AG09309 (cell line): ENCODE results near the gene ELL.

Experiments used
- DNase-seq: peaks from one replicate; pipeline ENCODE4 v3.0.0-alpha.2; 2010; ENCODE audit warnings: low read depth
- H3K4me3 ChIP-seq: 2 replicates; pipeline ENCODE4 v1.5.1; 2011; ENCODE audit warnings: mild to moderate bottlenecking, low read depth, low read length, moderate library complexity; ENCODE audit not compliant: control insufficient read depth
- TF ChIP-seq, protein P1 (sequence below): IDR thresholded peaks from 2 replicates; pipeline ENCODE4 v1.5.1; 2011; ENCODE audit warnings: mild to moderate bottlenecking, low read depth, low read length, inconsistent platforms; ENCODE audit not compliant: insufficient read depth, control insufficient read depth; ENCODE audit errors: missing control alignments

ELL gene

DNA sequence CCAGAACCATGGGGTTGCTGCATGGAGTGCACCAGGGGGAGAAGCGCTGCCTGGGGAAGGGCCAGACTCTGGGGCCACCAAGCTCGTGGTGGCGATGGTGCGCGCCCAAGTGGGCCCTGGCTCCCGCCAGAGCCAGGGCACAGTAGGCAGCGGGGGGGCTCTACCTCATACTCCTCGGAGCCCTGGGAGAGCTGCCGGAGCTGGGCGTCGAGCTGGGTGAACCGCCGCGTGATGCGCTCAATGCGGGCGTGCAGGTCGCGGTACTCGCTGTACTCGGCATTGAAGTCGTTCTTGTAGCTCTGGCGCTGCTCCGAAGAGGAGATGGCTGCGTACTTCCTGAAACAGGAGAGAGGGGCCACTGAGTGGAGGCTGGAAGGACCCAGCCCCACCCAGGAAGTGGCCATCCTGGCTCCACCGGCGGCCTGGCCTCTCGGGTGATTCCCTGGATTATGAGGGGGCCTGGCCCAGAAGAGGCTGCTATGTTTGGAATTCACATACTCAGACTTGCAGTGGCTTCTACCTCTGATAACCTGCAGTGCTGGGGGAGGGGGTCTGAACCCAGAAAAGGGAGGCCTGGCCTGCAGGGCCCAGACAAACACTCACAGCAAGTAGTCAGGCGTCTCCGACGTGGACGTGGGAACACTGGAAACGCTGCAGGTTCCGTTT, 75.6 kb downstream of the ELL start:
- H3K4me3 ChIP-seq = no peak overlapping the region
- no peak for DNase-seq
- TF ChIP-seq, protein P1, sequence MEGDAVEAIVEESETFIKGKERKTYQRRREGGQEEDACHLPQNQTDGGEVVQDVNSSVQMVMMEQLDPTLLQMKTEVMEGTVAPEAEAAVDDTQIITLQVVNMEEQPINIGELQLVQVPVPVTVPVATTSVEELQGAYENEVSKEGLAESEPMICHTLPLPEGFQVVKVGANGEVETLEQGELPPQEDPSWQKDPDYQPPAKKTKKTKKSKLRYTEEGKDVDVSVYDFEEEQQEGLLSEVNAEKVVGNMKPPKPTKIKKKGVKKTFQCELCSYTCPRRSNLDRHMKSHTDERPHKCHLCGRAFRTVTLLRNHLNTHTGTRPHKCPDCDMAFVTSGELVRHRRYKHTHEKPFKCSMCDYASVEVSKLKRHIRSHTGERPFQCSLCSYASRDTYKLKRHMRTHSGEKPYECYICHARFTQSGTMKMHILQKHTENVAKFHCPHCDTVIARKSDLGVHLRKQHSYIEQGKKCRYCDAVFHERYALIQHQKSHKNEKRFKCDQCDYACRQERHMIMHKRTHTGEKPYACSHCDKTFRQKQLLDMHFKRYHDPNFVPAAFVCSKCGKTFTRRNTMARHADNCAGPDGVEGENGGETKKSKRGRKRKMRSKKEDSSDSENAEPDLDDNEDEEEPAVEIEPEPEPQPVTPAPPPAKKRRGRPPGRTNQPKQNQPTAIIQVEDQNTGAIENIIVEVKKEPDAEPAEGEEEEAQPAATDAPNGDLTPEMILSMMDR = no peak

DNA sequence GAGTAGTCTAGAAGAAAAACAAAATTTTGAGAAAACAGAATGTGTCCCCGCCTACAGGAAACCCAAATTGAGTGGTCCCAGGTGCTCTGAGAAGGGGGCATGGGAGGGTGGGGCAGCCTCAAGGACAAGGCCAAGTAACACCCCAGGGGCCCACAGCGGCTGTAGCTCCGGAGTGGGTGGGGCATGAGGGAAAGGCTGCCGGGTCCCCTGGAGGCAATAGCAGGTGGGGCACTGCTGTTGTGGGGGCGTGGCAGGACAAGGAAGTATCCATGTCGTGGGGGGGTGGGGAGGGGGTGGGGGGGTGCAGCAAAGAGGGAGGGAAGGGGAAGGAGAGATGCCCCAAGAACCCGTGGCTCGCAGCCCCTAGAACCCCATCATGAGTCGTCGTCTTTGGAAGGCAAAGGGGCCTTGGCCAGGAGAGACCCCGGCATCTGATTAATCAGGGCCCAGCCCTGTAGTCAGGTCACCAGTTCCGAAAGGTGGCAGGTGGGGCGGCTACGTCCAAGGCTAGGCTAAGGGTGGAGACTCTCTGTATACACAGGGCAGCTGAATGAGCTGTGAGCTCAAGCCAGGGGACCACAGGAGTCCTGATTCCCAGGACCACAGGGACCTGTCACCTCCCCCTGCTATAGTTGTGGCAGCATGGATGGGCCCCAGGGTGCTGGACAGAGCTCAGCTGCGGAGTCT, 76.5 kb downstream of the ELL start:
- H3K4me3 ChIP-seq = no peak overlapping the region
- TF ChIP-seq, protein P1 = no peak
- no peak for DNase-seq

DNA sequence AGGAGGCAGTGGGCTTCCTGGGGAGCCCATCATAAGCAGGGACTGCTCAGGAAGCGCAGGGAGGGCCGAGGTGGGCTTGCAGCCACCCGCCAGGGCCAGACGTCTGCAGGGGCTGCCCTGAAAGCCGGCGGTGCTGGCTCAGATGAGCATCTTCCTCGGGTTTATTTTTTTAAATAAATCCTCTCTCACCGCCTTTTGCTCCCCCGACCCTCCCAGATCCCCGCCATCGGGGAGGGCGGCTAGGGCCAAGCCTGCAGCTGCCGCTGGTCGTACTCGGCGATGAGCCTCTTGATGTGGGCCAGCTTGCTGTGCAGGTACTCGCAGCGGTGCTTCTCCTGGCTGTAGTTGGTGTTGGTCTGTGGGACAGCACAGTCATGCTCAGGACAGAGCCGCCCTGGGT, 77.4 kb downstream of the ELL start:
- TF ChIP-seq, protein P1 = no peak
- DNase-seq = no peak
- no peak overlapping the region for H3K4me3 ChIP-seq

DNA sequence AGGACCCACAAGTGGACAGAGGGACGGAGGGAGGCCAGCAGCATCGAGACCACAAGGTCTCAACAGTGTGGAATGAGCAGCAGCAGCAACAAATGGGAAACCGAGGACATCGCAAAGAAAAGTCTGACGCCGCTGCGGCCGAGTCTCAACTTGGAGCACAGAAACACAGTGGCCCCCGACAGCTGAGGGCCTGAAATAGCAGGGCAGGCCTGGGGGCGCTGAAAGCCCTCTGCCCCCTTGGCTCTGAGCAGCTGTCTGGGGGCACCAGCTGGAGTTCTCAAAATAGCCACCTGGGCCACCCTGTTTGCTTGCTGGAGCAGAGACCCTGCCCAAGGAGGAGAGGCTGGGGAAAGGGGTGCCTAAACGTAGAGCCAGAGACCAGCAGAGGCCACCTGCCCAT, 78.0 kb downstream of the ELL start:
- DNase-seq = no peak
- TF ChIP-seq, protein P1 = no peak
- H3K4me3 ChIP-seq = no peak overlapping the region

DNA sequence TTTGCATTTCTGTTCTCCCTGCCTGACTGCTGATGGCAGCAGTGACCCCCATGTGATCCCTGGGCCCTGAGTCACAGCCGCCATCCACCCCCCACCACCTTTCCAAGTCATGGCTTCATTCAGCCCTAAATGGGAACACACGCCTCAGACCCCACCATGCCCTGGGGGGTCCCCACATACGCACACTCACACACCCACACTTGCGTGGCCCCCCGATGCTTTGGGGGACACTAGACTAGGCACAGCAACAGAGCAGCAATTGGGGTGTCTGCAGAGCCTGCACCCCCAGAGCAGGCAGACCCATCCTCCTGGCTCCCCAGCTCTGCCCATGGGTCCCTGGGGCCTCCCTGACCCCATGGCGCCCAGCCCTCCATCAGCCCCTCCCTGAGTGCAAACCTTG, 78.5 kb downstream of the ELL start:
- DNase-seq = no peak
- H3K4me3 ChIP-seq = no peak overlapping the region
- TF ChIP-seq, protein P1 = no peak

DNA sequence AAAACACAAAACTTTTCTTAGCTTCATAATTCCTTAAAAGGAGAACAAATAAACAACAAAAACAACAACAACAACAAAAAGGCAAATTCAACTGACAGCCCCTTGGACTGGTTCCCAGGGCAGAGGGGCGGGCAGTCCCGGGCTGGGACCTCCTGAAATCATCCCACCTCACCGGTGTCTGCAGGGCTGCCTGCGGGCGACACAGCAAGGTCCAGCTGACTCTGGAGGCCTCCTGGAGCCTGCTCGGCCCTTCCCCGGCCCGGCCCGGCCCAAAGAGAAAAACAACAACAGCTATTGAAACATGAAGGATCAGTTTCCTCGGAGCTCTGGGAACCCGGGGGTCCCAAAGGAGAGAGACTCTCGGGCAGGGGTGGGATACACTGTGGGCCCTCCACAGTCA, 78.9 kb downstream of the ELL start:
- TF ChIP-seq, protein P1 = no peak
- H3K4me3 ChIP-seq = no peak overlapping the region
- no peak for DNase-seq
